HG02610 (cell line): ENCODE data around the gene PDIA2.
"Not testable (repeated sequence)": the region's sequence is repeated elsewhere in the genome, so short reads cannot be mapped to it uniquely, and the experiment has no call there.

Source experiments
- ATAC-seq: cut with Tn5 transposase; IDR thresholded peaks from one replicate; pipeline ENCODE4 v1.9.1; 2021; ENCODE audit warnings: mild to moderate bottlenecking, moderate library complexity; ENCODE audit not compliant: unreplicated experiment

PDIA2 gene, protein sequence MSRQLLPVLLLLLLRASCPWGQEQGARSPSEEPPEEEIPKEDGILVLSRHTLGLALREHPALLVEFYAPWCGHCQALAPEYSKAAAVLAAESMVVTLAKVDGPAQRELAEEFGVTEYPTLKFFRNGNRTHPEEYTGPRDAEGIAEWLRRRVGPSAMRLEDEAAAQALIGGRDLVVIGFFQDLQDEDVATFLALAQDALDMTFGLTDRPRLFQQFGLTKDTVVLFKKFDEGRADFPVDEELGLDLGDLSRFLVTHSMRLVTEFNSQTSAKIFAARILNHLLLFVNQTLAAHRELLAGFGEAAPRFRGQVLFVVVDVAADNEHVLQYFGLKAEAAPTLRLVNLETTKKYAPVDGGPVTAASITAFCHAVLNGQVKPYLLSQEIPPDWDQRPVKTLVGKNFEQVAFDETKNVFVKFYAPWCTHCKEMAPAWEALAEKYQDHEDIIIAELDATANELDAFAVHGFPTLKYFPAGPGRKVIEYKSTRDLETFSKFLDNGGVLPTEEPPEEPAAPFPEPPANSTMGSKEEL

GRCh38 chr16:283033-283805 lies at the start of gene PDIA2:
TSS of gene PDIA2 (plus strand) at chr16:283164. CDS start at chr16:283170, 6 bp downstream.
- ATAC-seq: no peak

DNA sequence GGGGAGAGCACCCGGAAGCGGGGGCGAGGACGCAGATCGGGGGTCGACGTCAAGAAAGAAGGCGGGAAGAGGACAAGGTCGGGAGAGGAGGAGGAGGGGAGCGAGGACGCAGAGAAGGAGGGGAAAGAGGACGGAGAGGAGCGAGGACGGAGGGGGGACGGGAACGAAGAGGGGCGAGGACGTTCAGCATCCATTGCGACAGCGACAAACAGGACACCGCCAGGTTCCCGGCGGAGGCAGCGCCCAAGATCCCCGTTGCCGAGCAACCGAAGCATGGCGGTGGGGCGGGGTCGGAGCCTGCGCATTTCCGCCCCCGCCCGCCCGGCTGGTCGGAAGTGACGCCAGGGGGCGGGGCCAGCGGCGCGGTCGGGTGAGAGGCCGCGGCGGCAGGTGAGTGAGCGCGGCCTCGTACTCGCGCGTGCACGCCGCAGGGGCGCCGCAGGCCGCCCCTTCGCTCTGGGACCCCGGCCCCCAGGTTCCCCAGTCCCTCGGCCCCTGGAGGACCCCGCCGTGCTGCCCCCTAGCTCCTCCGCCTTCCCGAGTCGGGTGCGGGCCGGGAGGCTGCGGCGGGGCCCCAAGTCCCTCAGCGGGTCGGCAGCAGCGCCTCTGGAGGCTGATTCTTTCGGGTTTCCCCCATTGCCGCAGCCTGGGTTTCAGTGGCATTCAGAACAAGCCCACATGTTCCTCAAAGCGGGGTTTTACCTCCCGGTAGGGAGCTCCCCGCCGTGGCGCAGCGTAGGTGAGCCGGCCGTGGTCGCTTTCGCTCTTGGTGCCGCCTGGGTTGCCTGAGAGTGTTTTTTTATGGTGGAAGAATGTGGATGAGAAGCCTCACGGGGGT lies 48.3 kb upstream of the PDIA2 start, which contains the start of gene FAM234A:
TSS of gene FAM234A (plus strand) at position 354 of the 838 bp plus-strand sequence. CDS start 19,593 bp downstream, outside the sequence.
- ATAC-seq: peak; percentile 80

GRCh38 chr16:239948-240277 lies 43.1 kb upstream of the PDIA2 start:
- ATAC-seq: no peak

GRCh38 chr16:240559-240958 lies 42.4 kb upstream of the PDIA2 start:
- ATAC-seq: no peak

DNA sequence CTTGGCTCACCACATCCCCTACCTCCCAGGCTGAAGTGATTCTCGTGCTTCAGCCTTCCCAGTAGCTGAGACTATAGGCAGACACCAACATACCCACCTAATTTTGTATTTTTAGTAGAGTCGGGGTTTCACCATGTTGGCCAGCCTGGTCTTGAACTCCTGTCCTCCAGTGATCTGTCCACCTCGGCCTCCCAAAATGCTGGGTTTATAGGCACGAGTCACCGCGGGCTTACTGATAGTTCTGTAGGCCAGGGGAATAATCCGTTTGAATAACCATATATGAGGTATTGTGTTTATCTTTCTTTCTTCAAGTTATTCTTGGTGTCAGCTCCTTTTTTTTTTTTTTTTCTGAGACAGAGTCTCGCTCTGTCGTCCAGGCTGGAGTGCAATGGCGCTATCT lies 40.7 kb upstream of the PDIA2 start:
- ATAC-seq: no peak

DNA sequence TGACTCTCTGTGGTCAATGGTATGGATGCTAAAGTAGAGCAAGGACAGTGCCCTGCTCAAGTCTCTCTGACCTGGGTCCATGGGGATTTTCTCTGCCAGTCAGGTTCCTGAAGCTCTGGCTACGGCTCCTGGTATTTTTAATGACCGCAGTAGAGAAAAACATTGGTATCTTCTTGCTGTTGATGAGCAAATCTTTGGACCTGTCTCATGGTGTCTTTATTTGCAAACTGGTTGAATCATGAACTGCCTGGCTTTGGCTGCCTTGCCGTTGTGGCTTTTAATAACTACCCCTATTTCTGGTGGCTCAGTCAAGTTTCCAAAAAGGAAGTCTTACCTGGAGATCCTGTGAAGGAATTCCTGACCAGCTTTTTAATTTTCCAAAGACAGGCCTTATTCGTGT lies 39.6 kb upstream of the PDIA2 start:
- no peak for ATAC-seq

- no peak for ATAC-seq
These were observed 37.9 kb upstream of the PDIA2 start for GRCh38 chr16:245105-245504.

- ATAC-seq: no peak
These were observed 35.9 kb upstream of the PDIA2 start for GRCh38 chr16:247027-247426.

GRCh38 chr16:249431-249830 lies 33.5 kb upstream of the PDIA2 start:
- ATAC-seq: no peak

DNA sequence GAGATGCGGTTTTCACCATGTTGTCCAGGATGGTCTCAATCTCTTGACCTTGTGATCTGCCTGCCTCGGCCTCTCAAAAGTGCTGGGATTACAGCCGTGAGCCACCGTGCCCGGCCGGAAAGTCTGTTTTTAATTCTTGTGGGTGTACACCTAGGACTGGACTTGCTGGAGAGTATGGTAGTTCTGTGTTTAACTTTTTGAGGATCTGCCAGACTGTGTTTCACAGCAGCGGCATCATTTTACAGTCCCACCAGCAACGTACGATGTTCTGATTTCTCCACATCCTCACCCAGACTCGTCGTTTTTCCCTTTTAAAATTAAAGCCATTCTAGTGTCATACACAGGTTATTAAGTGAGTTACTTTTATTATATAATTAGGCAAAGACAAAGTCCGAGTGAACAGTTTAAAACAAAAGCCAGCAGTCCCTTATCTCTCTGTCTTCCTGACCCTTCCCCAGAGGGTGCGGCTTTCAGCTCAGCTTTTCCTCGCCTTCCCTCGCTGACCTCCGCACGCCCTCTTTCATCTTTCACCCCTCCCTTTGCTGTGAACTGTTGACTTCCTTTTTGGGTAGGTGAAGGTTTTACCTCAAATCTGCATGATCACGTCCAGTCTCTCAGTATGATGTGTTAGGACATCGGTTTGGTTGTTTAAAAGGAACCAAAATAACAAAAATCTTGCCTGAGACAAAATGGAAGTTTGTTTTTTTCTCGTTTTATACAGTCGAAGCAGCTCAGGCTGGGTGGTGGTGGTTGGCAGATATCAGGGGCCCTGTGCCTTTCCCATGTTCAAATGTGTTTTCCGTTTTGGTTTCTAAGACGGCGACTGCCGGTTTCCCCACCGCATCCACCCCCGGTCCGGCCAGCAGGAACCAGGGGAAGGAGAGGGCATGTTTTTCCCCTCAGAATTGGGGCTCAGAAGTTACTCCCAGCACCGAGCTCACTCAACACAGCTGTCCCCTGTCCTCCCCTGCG lies 30.3 kb upstream of the PDIA2 start:
- no peak for ATAC-seq

DNA sequence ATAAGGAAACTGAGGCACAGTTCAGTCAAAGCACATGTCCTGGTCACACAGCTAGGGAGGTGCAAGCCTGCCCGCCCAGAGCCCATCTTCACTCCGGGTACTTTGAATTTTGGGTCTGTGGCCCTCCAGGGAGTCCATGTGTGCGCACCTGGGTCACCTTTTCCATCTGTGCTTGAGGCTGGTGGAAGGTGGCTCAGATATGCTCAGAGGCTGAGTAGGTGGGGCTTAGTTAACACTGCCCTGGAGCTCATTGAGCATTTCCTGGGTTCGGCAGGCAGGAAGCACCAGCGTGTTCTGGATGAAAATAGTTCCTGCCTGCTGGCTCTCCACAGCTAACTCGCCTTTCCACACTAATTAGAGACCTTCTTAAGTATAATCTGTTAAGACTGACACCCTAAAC lies 29.1 kb upstream of the PDIA2 start:
- ATAC-seq: no peak

DNA sequence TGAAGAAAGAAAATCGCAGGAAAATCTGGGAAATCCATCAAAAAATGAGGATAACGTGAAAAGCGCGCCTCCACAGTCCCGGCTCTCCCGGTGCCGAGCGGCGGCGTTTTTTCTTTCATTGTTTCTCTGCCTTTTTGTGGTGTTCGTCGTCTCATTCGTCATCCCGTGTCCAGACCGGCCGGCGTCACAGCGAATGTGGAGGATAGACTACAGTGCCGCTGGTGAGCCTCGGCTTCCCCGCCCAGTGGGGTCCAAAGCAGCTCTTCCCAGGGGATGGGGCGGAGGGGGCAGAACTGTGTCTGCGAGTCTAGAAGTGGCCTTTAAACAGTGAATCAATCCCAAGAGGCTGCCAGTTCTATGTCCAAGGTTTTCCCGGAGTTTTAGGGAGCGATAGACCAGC lies 28.5 kb upstream of the PDIA2 start:
- ATAC-seq: no peak

- no peak for ATAC-seq
These were observed 27.8 kb upstream of the PDIA2 start for GRCh38 chr16:255183-255582.

- ATAC-seq: not testable (repeated sequence)
These were observed 24.9 kb upstream of the PDIA2 start for GRCh38 chr16:258091-258490.

DNA sequence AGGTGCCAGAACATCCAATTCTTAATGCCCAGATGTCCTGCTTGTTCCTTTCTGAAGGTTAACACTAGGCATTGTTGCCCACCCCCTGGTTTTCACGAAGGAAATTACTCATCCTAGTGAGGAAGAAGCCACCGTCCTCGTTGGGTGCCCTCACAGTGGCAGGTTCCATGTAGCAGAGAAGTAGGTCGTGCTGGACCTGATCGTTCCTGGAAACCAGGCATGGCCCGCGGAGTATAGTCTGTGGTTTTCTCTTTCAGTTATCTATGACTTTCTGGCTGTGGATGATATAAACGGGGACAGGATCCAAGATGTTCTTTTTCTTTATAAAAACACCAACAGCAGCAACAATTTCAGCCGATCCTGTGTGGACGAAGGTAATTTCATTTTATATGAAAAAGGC lies 23.7 kb upstream of the PDIA2 start:
- no peak for ATAC-seq

DNA sequence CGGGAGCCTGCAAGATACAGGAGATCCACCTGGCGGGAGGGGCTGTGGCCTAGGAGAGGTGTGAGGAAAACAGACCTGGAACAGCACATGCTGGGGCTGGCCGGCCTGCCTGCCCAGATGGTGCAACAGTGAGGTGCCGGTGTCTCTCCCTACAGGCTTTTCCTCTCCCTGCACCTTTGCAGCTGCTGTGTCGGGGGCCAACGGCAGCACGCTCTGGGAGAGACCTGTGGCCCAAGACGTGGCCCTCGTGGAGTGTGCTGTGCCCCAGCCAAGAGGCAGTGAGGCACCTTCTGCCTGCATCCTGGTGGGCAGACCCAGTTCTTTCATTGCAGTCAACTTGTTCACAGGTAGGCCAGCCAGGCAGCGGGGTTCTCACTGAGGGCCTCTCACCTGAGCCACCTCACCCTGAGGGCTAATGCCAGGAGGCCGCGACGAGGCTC lies 23.1 kb upstream of the PDIA2 start:
- ATAC-seq: no peak

DNA sequence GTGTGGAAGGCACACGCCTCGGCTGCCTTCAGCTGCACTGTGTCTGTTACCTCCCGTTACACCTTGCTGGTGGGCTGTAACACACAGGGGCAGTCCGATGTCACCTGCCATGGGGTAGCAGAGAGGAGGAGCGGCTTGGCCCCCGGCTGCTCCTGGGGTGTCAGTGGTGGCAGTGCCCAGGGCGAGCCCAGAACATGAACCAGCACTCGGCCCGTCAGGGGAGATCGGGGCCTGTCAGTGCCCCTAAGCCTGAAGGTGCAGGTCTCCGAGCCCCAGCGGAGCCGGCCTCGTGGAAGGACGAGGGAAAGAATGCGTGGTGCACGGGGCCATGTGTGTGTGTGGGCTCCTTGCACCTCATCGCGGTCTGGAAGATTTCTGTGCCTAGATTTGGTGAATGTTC lies 22.6 kb upstream of the PDIA2 start:
- no peak for ATAC-seq

DNA sequence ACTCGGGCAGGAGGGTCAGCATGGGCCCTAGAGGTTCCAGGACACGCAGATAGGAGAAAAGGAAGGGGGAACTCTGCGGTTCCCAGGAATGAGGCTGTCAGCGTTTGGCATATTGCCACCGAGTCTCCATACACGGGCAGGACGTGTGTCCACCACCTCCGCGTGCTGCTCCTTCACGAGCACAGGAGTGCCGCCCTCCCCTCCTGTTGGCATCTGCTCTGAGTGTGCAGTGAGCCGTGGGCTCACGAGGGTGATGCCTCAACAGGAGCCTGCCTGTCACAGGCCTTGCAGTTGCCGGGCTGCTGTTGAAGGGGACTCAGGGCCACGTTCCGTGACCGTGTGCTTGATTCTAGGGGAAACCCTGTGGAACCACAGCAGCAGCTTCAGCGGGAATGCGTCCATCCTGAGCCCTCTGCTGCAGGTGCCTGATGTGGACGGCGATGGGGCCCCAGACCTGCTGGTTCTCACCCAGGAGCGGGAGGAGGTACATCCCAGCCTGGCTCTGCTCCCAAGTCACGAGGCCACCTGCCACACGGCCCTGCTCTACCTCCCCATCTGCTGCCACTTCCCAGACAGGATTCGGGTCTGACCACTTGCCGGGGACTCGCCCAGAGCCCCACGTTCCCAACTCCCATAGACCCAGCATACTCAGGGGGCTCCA lies 21.8 kb upstream of the PDIA2 start:
- ATAC-seq: no peak

- ATAC-seq: no peak
These were observed 20.7 kb upstream of the PDIA2 start for GRCh38 chr16:262121-262745.
